Astrocyte (in vitro differentiated cells and primary cell): ENCODE data around the gene LLCFC1. TPM values are rescaled to one million over a fixed set of nuclear protein-coding genes. Genes with fewer than 3 reads are reported as not detected.

Source experiments
- DNase-seq: peaks from one replicate; pipeline ENCODE4 v3.0.0-alpha.2; 2010; ENCODE audit warnings: low read depth
- FAIRE-seq: peaks from 2 replicates; lab custom pipeline; 2011; peaks lifted over from hg19 to GRCh38; lab: Jason Lieb, UNC
- H2AFZ ChIP-seq: 2 replicates; pipeline ENCODE4 v1.6.0; 2012; ENCODE audit warnings: low read depth, low read length, inconsistent platforms
- H3K27ac ChIP-seq: 2 replicates; pipeline ENCODE4 v1.5.1; 2011; ENCODE audit warnings: low read depth, low read length, inconsistent platforms
- H3K27me3 ChIP-seq: 2 replicates; pipeline ENCODE4 v1.6.0; 2011; ENCODE audit warnings: low read length, inconsistent platforms; ENCODE audit not compliant: insufficient read depth
- H3K36me3 ChIP-seq: 2 replicates; pipeline ENCODE4 v1.5.1; 2011; ENCODE audit warnings: low read length, inconsistent platforms; ENCODE audit not compliant: insufficient read depth
- H3K4me1 ChIP-seq: 2 replicates; pipeline ENCODE4 v1.5.1; 2011; ENCODE audit warnings: low read length, inconsistent platforms; ENCODE audit not compliant: insufficient read depth
- H3K4me2 ChIP-seq: 2 replicates; pipeline ENCODE4 v1.6.0; 2012; ENCODE audit warnings: low read length, inconsistent platforms
- H3K4me3 ChIP-seq: 2 replicates; pipeline ENCODE4 v1.5.1; 2011; ENCODE audit warnings: low read depth, mild to moderate bottlenecking, low read length, inconsistent platforms; ENCODE audit not compliant: insufficient read depth
- H3K79me2 ChIP-seq: 2 replicates; pipeline ENCODE4 v1.6.0; 2012; ENCODE audit warnings: mild to moderate bottlenecking, low read length, inconsistent platforms; ENCODE audit not compliant: insufficient read depth
- H3K9ac ChIP-seq: 2 replicates; pipeline ENCODE4 v1.6.0; 2012; ENCODE audit warnings: mild to moderate bottlenecking, low read length, inconsistent platforms
- H3K9me3 ChIP-seq: 2 replicates; pipeline ENCODE4 v1.5.1; 2012; ENCODE audit warnings: low read depth, mild to moderate bottlenecking, low read length, inconsistent platforms; ENCODE audit not compliant: insufficient read depth
- H4K20me1 ChIP-seq: 2 replicates; pipeline ENCODE4 v1.6.0; 2012; ENCODE audit warnings: low read length, inconsistent platforms; ENCODE audit not compliant: insufficient read depth
- H3K27ac Mint-ChIP-seq: one replicate; pipeline ENCODE4 v1.8.0; 2021; ENCODE audit warnings: mild to moderate bottlenecking, mixed read lengths; ENCODE audit not compliant: unreplicated experiment
- H3K27me3 Mint-ChIP-seq: one replicate; pipeline ENCODE4 v1.8.0; 2021; ENCODE audit warnings: low read depth, mixed read lengths; ENCODE audit not compliant: unreplicated experiment
- H3K36me3 Mint-ChIP-seq: one replicate; pipeline ENCODE4 v1.8.0; 2021; ENCODE audit warnings: low read depth, mixed read lengths; ENCODE audit not compliant: unreplicated experiment
- H3K4me1 Mint-ChIP-seq: one replicate; pipeline ENCODE4 v1.8.0; 2021; ENCODE audit warnings: low read depth, mixed read lengths; ENCODE audit not compliant: unreplicated experiment
- H3K4me3 Mint-ChIP-seq: one replicate; pipeline ENCODE4 v1.8.0; 2021; ENCODE audit warnings: mild to moderate bottlenecking, moderate library complexity, mixed read lengths; ENCODE audit not compliant: unreplicated experiment
- H3K9me3 Mint-ChIP-seq: one replicate; pipeline ENCODE4 v1.8.0; 2021; ENCODE audit warnings: mild to moderate bottlenecking, mixed read lengths; ENCODE audit not compliant: unreplicated experiment
- CTCF ChIP-seq: IDR thresholded peaks from 2 replicates; pipeline ENCODE4 v1.5.1; 2011; ENCODE audit warnings: low read depth, mild to moderate bottlenecking, inconsistent platforms, low read length, moderate library complexity; ENCODE audit not compliant: insufficient read depth
- EZH2 ChIP-seq: IDR thresholded peaks from 2 replicates; pipeline ENCODE4 v1.6.1; 2012; ENCODE audit warnings: mild to moderate bottlenecking, low read length, inconsistent platforms; ENCODE audit not compliant: insufficient read depth
- total RNA-seq: library from RNA; stranded (reverse); gene quantifications from 2 replicates; pipeline ENCODE4 v1.2.1, GENCODE V29; 2021

LLCFC1 gene
- total RNA-seq, 1 donor from 2014 or later, result not detected

- Mint-ChIP-seq H3K27ac (no peak overlapping the region), H3K4me3 (no peak overlapping the region), H3K36me3 (no peaks in the 10 kb centered on the region), H3K9me3 (no peaks in the 10 kb centered on the region), H3K27me3 (peaks cover 30% of the 10 kb centered on the region), H3K4me1 (no peaks in the 10 kb centered on the region)
- Histone ChIP-seq H3K36me3 (no peaks in the 10 kb centered on the region), H3K27ac (no peak overlapping the region), H4K20me1 (no peaks in the 10 kb centered on the region), H3K79me2 (no peaks in the 10 kb centered on the region), H3K4me3 (no peak overlapping the region), H3K9me3 (no peaks in the 10 kb centered on the region), H3K9ac (no peak overlapping the region), H3K4me2 (no peak overlapping the region), H3K4me1 (no peaks in the 10 kb centered on the region), H3K27me3 (peaks cover 5% of the 10 kb centered on the region), H2AFZ (no peak overlapping the region)
- FAIRE-seq (no peak), DNase-seq (no peak)
- TF ChIP-seq CTCF, result no peak
- TF ChIP-seq EZH2, result no peak
Observed at GRCh38 chr7:142891490-142892082, 47.7 kb upstream of the LLCFC1 start.

- TF ChIP-seq CTCF, result no peak
- Mint-ChIP-seq H3K9me3 (no peaks in the 10 kb centered on the region), H3K27me3 (peaks cover 36% of the 10 kb centered on the region), H3K4me3 (no peak overlapping the region), H3K27ac (no peak overlapping the region), H3K4me1 (no peaks in the 10 kb centered on the region), H3K36me3 (no peaks in the 10 kb centered on the region)
- Histone ChIP-seq H2AFZ (no peak overlapping the region), H3K4me2 (no peak overlapping the region), H3K4me1 (no peaks in the 10 kb centered on the region), H3K4me3 (no peak overlapping the region), H3K9ac (no peak overlapping the region), H4K20me1 (no peaks in the 10 kb centered on the region), H3K27ac (no peak overlapping the region), H3K36me3 (no peaks in the 10 kb centered on the region), H3K79me2 (no peaks in the 10 kb centered on the region), H3K27me3 (peaks cover 3% of the 10 kb centered on the region), H3K9me3 (no peaks in the 10 kb centered on the region)
- FAIRE-seq (no peak), DNase-seq (no peak)
Observed at GRCh38 chr7:142892951-142893350, 46.3 kb upstream of the LLCFC1 start.

GRCh38 chr7:142894112-142894984 is 44.9 kb upstream of the LLCFC1 start:
- no peaks in the 10 kb centered on the region for H3K4me1 ChIP-seq
- H3K27ac ChIP-seq, result no peak overlapping the region
- H3K27me3 ChIP-seq, result peaks cover 3% of the 10 kb centered on the region
- no peak overlapping the region for H3K4me3 Mint-ChIP-seq
- H3K36me3 Mint-ChIP-seq, result no peaks in the 10 kb centered on the region
- H3K4me2 ChIP-seq, result no peak overlapping the region
- no peaks in the 10 kb centered on the region for H4K20me1 ChIP-seq
- no peaks in the 10 kb centered on the region for H3K9me3 ChIP-seq
- H3K36me3 ChIP-seq, result no peaks in the 10 kb centered on the region
- no peak overlapping the region for H3K4me3 ChIP-seq
- H3K9me3 Mint-ChIP-seq, result no peaks in the 10 kb centered on the region
- TF ChIP-seq CTCF, result no peak
- H3K4me1 Mint-ChIP-seq, result no peaks in the 10 kb centered on the region
- H3K27ac Mint-ChIP-seq, result no peak overlapping the region
- FAIRE-seq, result no peak
- H3K79me2 ChIP-seq, result no peaks in the 10 kb centered on the region
- H2AFZ ChIP-seq, result no peak overlapping the region
- H3K27me3 Mint-ChIP-seq, result peaks cover 43% of the 10 kb centered on the region
- no peak for DNase-seq
- H3K9ac ChIP-seq, result no peak overlapping the region
